Naive thymus-derived CD4-positive, alpha-beta T cell (primary cell): ENCODE results near the gene ITLN1. TPM values are rescaled to one million over a fixed set of nuclear protein-coding genes. Genes with fewer than 3 reads are reported as not detected.
A peak's percentile ranks its signal among the peaks of the same experiment; 100 is the strongest.

Experiments used
- ATAC-seq: fragments of 150-1000 bp; cut with Tn5 transposase; 2 replicates; pipeline ENCODE4 v1.10.0; 2021; ENCODE audit warnings: mild to moderate bottlenecking, moderate library complexity
- CTCF ChIA-PET: fragments of 350-600 bp; sonication (Branson Sonifier 250); formaldehyde crosslinking; loops from one replicate; lab custom pipeline; 2021; ENCODE audit warnings: antibody characterized with exemption; lab: Charles Lee
- POLR2A ChIA-PET: fragments of 350-600 bp; sonication (Branson Sonifier 250); formaldehyde crosslinking; loops from one replicate; lab custom pipeline; 2021; ENCODE audit warnings: antibody characterized with exemption, inconsistent platforms; lab: Charles Lee
- DNase-seq, 9 donors: peaks; one replicate each; pipeline versions ENCODE4 v3.0.0 to v3.0.0-alpha.2; 2020 to 2022; ENCODE audit warnings: mixed read lengths in 1 of 9
- H3K27ac ChIP-seq: one replicate; pipeline ENCODE4 v1.7.0; 2013; ENCODE audit warnings: mild to moderate bottlenecking, low read depth, low read length, moderate library complexity
- H3K27me3 ChIP-seq, 2 donors: one replicate each; pipeline ENCODE4 v1.7.0; 2013; ENCODE audit warnings: low read length in 2 of 2, mild to moderate bottlenecking in 2 of 2, moderate library complexity in 2 of 2; ENCODE audit not compliant: control insufficient read depth in 2 of 2, insufficient read depth in 2 of 2
- H3K36me3 ChIP-seq, 3 experiments: 1 replicate in 2 of 3; 2 replicates in 1 of 3; pipeline ENCODE4 v1.7.0; 2013; ENCODE audit warnings: low read length in 3 of 3, mild to moderate bottlenecking in 3 of 3, moderate library complexity in 1 of 3; ENCODE audit not compliant: insufficient read depth in 3 of 3, control insufficient read depth in 2 of 3
- H3K4me1 ChIP-seq, 2 donors: one replicate each; pipeline ENCODE4 v1.7.0; 2013; ENCODE audit warnings: low read length in 2 of 2, mild to moderate bottlenecking in 2 of 2, moderate library complexity in 1 of 2; ENCODE audit not compliant: control insufficient read depth in 2 of 2, insufficient read depth in 2 of 2
- H3K4me3 ChIP-seq: 2 replicates; pipeline ENCODE4 v1.7.0; 2013; ENCODE audit warnings: mild to moderate bottlenecking, low read length
- H3K9me3 ChIP-seq, 3 experiments: 1 replicate in 2 of 3; 2 replicates in 1 of 3; pipeline ENCODE4 v1.7.0; 2013; ENCODE audit warnings: low read length in 3 of 3; ENCODE audit not compliant: control insufficient read depth in 2 of 3
- H3K27ac Mint-ChIP-seq, 9 donors: one replicate each; pipeline ENCODE4 v1.8.0; 2020 to 2022; ENCODE audit warnings: mixed read lengths in 9 of 9, mild to moderate bottlenecking in 8 of 9, moderate library complexity in 5 of 9, inconsistent platforms in 2 of 9
- H3K27me3 Mint-ChIP-seq, 5 donors: one replicate each; pipeline ENCODE4 v1.8.0; 2021 to 2022; ENCODE audit warnings: mixed read lengths in 5 of 5, mild to moderate bottlenecking in 1 of 5
- H3K36me3 Mint-ChIP-seq, 5 donors: one replicate each; pipeline ENCODE4 v1.8.0; 2020 to 2022; ENCODE audit warnings: mixed read lengths in 5 of 5, mild to moderate bottlenecking in 3 of 5, inconsistent platforms in 1 of 5
- H3K4me1 Mint-ChIP-seq, 7 donors: one replicate each; pipeline ENCODE4 v1.8.0; 2020 to 2022; ENCODE audit warnings: mixed read lengths in 7 of 7, mild to moderate bottlenecking in 3 of 7, inconsistent platforms in 1 of 7
- H3K4me3 Mint-ChIP-seq, 10 donors: one replicate each; pipeline ENCODE4 v1.8.0; 2020 to 2022; ENCODE audit warnings: mild to moderate bottlenecking in 10 of 10, mixed read lengths in 10 of 10, moderate library complexity in 6 of 10, inconsistent platforms in 2 of 10
- H3K9me3 Mint-ChIP-seq, 11 donors: one replicate each; pipeline ENCODE4 v1.8.0; 2020 to 2022; ENCODE audit warnings: mixed read lengths in 11 of 11, mild to moderate bottlenecking in 4 of 11, inconsistent platforms in 1 of 11, moderate library complexity in 1 of 11
- intact Hi-C, 2 donors: fragments of 100-400 bp; cut with micrococcal nuclease; formaldehyde crosslinking; loops; one replicate each; pipeline ENCODE4 v1.15.1; 2023
- polyA plus RNA-seq, 2 donors: library from polyadenylated mRNA; unstranded; fragments of 300-500 nt; fragmentation: Illumina TruSeq; gene quantifications; one replicate each; pipeline ENCODE4 v1.2.3, GENCODE V29; 2021
- total RNA-seq, 6 experiments: library from RNA in 5 of 6; stranded (reverse) in 5 of 6; gene quantifications; 1 replicate in 5 of 6; 2 replicates in 1 of 6; pipeline ENCODE4 v1.2.3 and lab custom pipeline; 2021 to 2026

The ITLN1 gene
- total and polyA plus RNA-seq, 7 experiments from 2014 or later, result 0.88 TPM; not detected in 6

GRCh38 chr1:160846281-160846680 is 38.7 kb downstream of the ITLN1 start:
- H3K36me3 Mint-ChIP-seq, result peaks cover 0 to 6% (median 4%) of the 10 kb centered on the region in 5 donors
- no peak overlapping the region for H3K4me3 Mint-ChIP-seq
- peaks cover 0 to 33% (median 0%) of the 10 kb centered on the region in 5 donors for H3K27me3 Mint-ChIP-seq
- no peaks in the 10 kb centered on the region for H3K36me3 ChIP-seq
- POLR2A ChIA-PET, result interaction anchor here (0.6 to 1.0 kb wide), 3 partner anchors 9 to 102 kb away, joined by 3 to 6 read pairs (median 5); no protein-coding TSS in a partner anchor
- intact Hi-C loops, result no loop called here
- H3K27ac Mint-ChIP-seq, result no peak overlapping the region
- DNase-seq (no peak), ATAC-seq (no peak)
- H3K4me3 ChIP-seq, result no peak overlapping the region
- CTCF ChIA-PET, result interaction anchor here (0.6 to 1.4 kb wide), 3 partner anchors 106 to 251 kb away, joined by 3 read pairs; no protein-coding TSS in a partner anchor
- no peaks in the 10 kb centered on the region for H3K9me3 ChIP-seq
- peaks cover 0 to 48% (median 10%) of the 10 kb centered on the region in 7 donors for H3K4me1 Mint-ChIP-seq
- H3K9me3 Mint-ChIP-seq, result peaks cover 0 to 9% (median 0%) of the 10 kb centered on the region in 11 donors
- H3K4me1 ChIP-seq, result peaks cover 0 to 5% of the 10 kb centered on the region in 2 donors
- H3K27ac ChIP-seq, result no peak overlapping the region
- no peaks in the 10 kb centered on the region for H3K27me3 ChIP-seq

GRCh38 chr1:160844447-160845232 is 40.3 kb downstream of the ITLN1 start:
- Histone ChIP-seq H3K27ac (no peak overlapping the region), H3K9me3 (no peaks in the 10 kb centered on the region), H3K27me3 (no peaks in the 10 kb centered on the region), H3K36me3 (no peaks in the 10 kb centered on the region), H3K4me3 (no peak overlapping the region), H3K4me1 (peaks cover 4% of the 10 kb centered on the region in 2 donors)
- peaks cover 0 to 29% (median 0%) of the 10 kb centered on the region in 5 donors for H3K27me3 Mint-ChIP-seq
- intact Hi-C loops, result no loop called here
- peaks cover 0 to 6% (median 4%) of the 10 kb centered on the region in 5 donors for H3K36me3 Mint-ChIP-seq
- no peak overlapping the region for H3K4me3 Mint-ChIP-seq
- DNase-seq, result no peak
- CTCF ChIA-PET, result interaction anchor here (0.6 kb wide), 1 partner anchor 648 kb away, joined by 4 read pairs; no protein-coding TSS in a partner anchor
- peaks cover 9 to 52% (median 14%) of the 10 kb centered on the region in 7 donors for H3K4me1 Mint-ChIP-seq
- POLR2A ChIA-PET, result interaction anchor here (0.7 kb wide), 1 partner anchor 13 kb away, joined by 3 read pairs; no protein-coding TSS in a partner anchor
- peaks cover 0 to 9% (median 0%) of the 10 kb centered on the region in 11 donors for H3K9me3 Mint-ChIP-seq
- peak overlapping the region in 2 of 9 donors; percentile 28 to 29 for H3K27ac Mint-ChIP-seq
- peak; percentile 68 for ATAC-seq

- no peak for DNase-seq
- peaks cover 0 to 5% (median 4%) of the 10 kb centered on the region in 5 donors for H3K36me3 Mint-ChIP-seq
- intact Hi-C loops, result no loop called here
- no peak for ATAC-seq
- H3K27ac Mint-ChIP-seq, result no peak overlapping the region
- peaks cover 43 to 75% (median 44%) of the 10 kb centered on the region in 7 donors for H3K4me1 Mint-ChIP-seq
- ChIA-PET POLR2A (interaction anchor here (1.3 kb wide), 1 partner anchor 36 kb away, joined by 4 read pairs; no protein-coding TSS in a partner anchor), CTCF (interaction anchor here (0.8 to 8.1 kb wide), 4 partner anchors 20 to 113 kb away, joined by 3 to 167 read pairs (median 6); partner anchors contain the start of gene ITLN2)
- no peak overlapping the region for H3K27ac ChIP-seq
- H3K36me3 ChIP-seq, result no peaks in the 10 kb centered on the region
- H3K9me3 Mint-ChIP-seq, result peaks cover 0 to 5% (median 0%) of the 10 kb centered on the region in 11 donors
- peaks cover 37 to 40% of the 10 kb centered on the region in 2 donors for H3K4me1 ChIP-seq
- peaks cover 0 to 5% (median 0%) of the 10 kb centered on the region in 5 donors for H3K27me3 Mint-ChIP-seq
- H3K27me3 ChIP-seq, result no peaks in the 10 kb centered on the region
- no peak overlapping the region for H3K4me3 Mint-ChIP-seq
- no peaks in the 10 kb centered on the region for H3K9me3 ChIP-seq
- H3K4me3 ChIP-seq, result no peak overlapping the region
Observed at GRCh38 chr1:160841079-160841478, 43.9 kb downstream of the ITLN1 start.

GRCh38 chr1:160839746-160840145 is 45.2 kb downstream of the ITLN1 start:
- ChIA-PET POLR2A (no interaction called here), CTCF (interaction anchor here (0.6 to 8.1 kb wide), 3 partner anchors 21 to 649 kb away, joined by 4 to 167 read pairs (median 6); partner anchors contain the start of gene ITLN2)
- Mint-ChIP-seq H3K9me3 (no peaks in the 10 kb centered on the region), H3K27me3 (no peaks in the 10 kb centered on the region), H3K4me3 (peak overlapping the region in 3 of 10 donors; percentile 63 to 90 (median 83)), H3K27ac (peak overlapping the region in 7 of 9 donors; percentile 14 to 96 (median 78)), H3K36me3 (peaks cover 0 to 2% (median 0%) of the 10 kb centered on the region in 5 donors), H3K4me1 (peaks cover 49 to 80% (median 55%) of the 10 kb centered on the region in 7 donors)
- Histone ChIP-seq H3K4me1 (peaks cover 50% of the 10 kb centered on the region in 2 donors), H3K4me3 (no peak overlapping the region), H3K27ac (no peak overlapping the region), H3K27me3 (no peaks in the 10 kb centered on the region), H3K36me3 (no peaks in the 10 kb centered on the region), H3K9me3 (no peaks in the 10 kb centered on the region)
- intact Hi-C loops, result loop anchor here (5.0 to 10.0 kb wide), 4 partner anchors 208 to 318 kb away; partner anchors contain the start of genes DEDD (in 1 of the 2), USF1 (in 1 of the 2) and USP21 (in 1 of the 2)
- ATAC-seq (no peak), DNase-seq (no peak)

GRCh38 chr1:160838888-160839287 is 46.1 kb downstream of the ITLN1 start:
- ChIA-PET CTCF (interaction anchor here (0.6 to 8.1 kb wide), 4 partner anchors 33 to 115 kb away, joined by 3 to 167 read pairs (median 26); partner anchors contain the start of gene ITLN2), POLR2A (interaction anchor here (1.9 kb wide), 1 partner anchor 207 kb away, joined by 4 read pairs; the partner anchor contains the start of gene USF1)
- H3K4me1 Mint-ChIP-seq, result peaks cover 55 to 84% (median 61%) of the 10 kb centered on the region in 7 donors

More at GRCh38 chr1:160838888-160839287, 46.1 kb downstream of the ITLN1 start:
- Mint-ChIP-seq H3K36me3 (peaks cover 0 to under 1% (median 0%) of the 10 kb centered on the region in 5 donors), H3K27me3 (no peaks in the 10 kb centered on the region), H3K9me3 (no peaks in the 10 kb centered on the region), H3K4me3 (peak overlapping the region; percentile 13 to 90 (median 78)), H3K27ac (peak overlapping the region; percentile 78 to 98 (median 95))
- no peaks in the 10 kb centered on the region for H3K27me3 ChIP-seq
- H3K4me1 ChIP-seq, result peaks cover 50 to 52% of the 10 kb centered on the region in 2 donors
- H3K4me3 ChIP-seq, result peak overlapping the region; percentile 37
- no peaks in the 10 kb centered on the region for H3K9me3 ChIP-seq
- peak in 2 of 9 donors; percentile 27 to 36 for DNase-seq
- ATAC-seq, result no peak
- intact Hi-C loops, result loop anchor here (5.0 to 10.0 kb wide), 4 partner anchors 208 to 318 kb away; partner anchors contain the start of genes DEDD (in 1 of the 2), USF1 (in 1 of the 2) and USP21 (in 1 of the 2)
- no peaks in the 10 kb centered on the region for H3K36me3 ChIP-seq
- H3K27ac ChIP-seq, result peak overlapping the region; percentile 69
